H9 (cell line): ENCODE measurements around the gene SREBF1. TPM values are rescaled to one million over a fixed set of nuclear protein-coding genes. Genes with fewer than 3 reads are reported as not detected.

Source experiments
- DNase-seq: peaks from one replicate; pipeline ENCODE4 v3.0.0-alpha.2; 2017
- H2AFZ ChIP-seq: one replicate; pipeline ENCODE4 v1.6.1; 2013; ENCODE audit warnings: mild to moderate bottlenecking, low read length, control low read depth, moderate library complexity
- H2AK5ac ChIP-seq: 2 replicates; pipeline ENCODE4 v1.6.1; 2013; ENCODE audit warnings: low read length, control low read depth, mixed read lengths; ENCODE audit not compliant: insufficient read length
- H2BK120ac ChIP-seq: one replicate; pipeline ENCODE4 v1.6.1; 2013; ENCODE audit warnings: low read depth, mild to moderate bottlenecking, low read length, control low read depth, inconsistent platforms; ENCODE audit not compliant: poor library complexity, severe bottlenecking
- H2BK12ac ChIP-seq: 2 replicates; pipeline ENCODE4 v1.6.1; 2013; ENCODE audit warnings: low read length, control low read depth, mixed read lengths, low read depth; ENCODE audit not compliant: insufficient read length
- H2BK15ac ChIP-seq: 2 replicates; pipeline ENCODE4 v1.6.1; 2013; ENCODE audit warnings: low read depth, low read length, control low read depth
- H2BK20ac ChIP-seq: one replicate; pipeline ENCODE4 v1.6.1; 2013; ENCODE audit warnings: low read depth, mild to moderate bottlenecking, low read length, control low read depth, inconsistent platforms; ENCODE audit not compliant: poor library complexity, severe bottlenecking
- H2BK5ac ChIP-seq: 2 replicates; pipeline ENCODE4 v1.6.1; 2013; ENCODE audit warnings: low read length, control low read depth, mixed read lengths; ENCODE audit not compliant: insufficient read length
- H3K14ac ChIP-seq: 2 replicates; pipeline ENCODE4 v1.6.1; 2013; ENCODE audit warnings: low read length, control low read depth; ENCODE audit not compliant: insufficient read depth
- H3K18ac ChIP-seq: 2 replicates; pipeline ENCODE4 v1.6.1; 2013; ENCODE audit warnings: low read depth, mild to moderate bottlenecking, mixed read lengths, low read length, control low read depth; ENCODE audit not compliant: insufficient read length
- H3K23ac ChIP-seq: 2 replicates; pipeline ENCODE4 v1.6.1; 2013; ENCODE audit warnings: low read length, control low read depth, mixed read lengths, low read depth; ENCODE audit not compliant: insufficient read length
- H3K23me2 ChIP-seq: 2 replicates; pipeline ENCODE4 v1.6.1; 2013; ENCODE audit warnings: low read depth, mild to moderate bottlenecking, mixed read lengths, low read length, control low read depth; ENCODE audit not compliant: insufficient read length, poor library complexity, severe bottlenecking
- H3K27ac ChIP-seq: 2 replicates; pipeline ENCODE4 v1.5.1; 2013; ENCODE audit warnings: low read length, control low read depth, mixed read lengths, low read depth; ENCODE audit not compliant: insufficient read length
- H3K27me3 ChIP-seq: 2 replicates; pipeline ENCODE4 v1.6.1; 2013; ENCODE audit warnings: low read length, control low read depth, inconsistent platforms; ENCODE audit not compliant: insufficient read depth
- H3K4ac ChIP-seq: 2 replicates; pipeline ENCODE4 v1.6.1; 2013; ENCODE audit warnings: low read depth, mild to moderate bottlenecking, control low read depth, inconsistent platforms, low read length, moderate library complexity
- H3K4me1 ChIP-seq: 2 replicates; pipeline ENCODE4 v1.6.1; 2013; ENCODE audit warnings: low read length, control low read depth, inconsistent platforms; ENCODE audit not compliant: insufficient read depth
- H3K4me2 ChIP-seq: 2 replicates; pipeline ENCODE4 v1.6.1; 2013; ENCODE audit warnings: low read length, control low read depth, mixed read lengths; ENCODE audit not compliant: insufficient read length, insufficient read depth
- H3K56ac ChIP-seq: 2 replicates; pipeline ENCODE4 v1.6.1; 2013; ENCODE audit warnings: low read depth, mild to moderate bottlenecking, mixed read lengths, low read length, control low read depth; ENCODE audit not compliant: insufficient read length
- H3K79me1 ChIP-seq: 2 replicates; pipeline ENCODE4 v1.6.1; 2013; ENCODE audit warnings: low read depth, mild to moderate bottlenecking, moderate library complexity, low read length, control low read depth, inconsistent platforms; ENCODE audit not compliant: insufficient read depth, poor library complexity, severe bottlenecking
- H3K79me2 ChIP-seq: 2 replicates; pipeline ENCODE4 v1.6.1; 2013; ENCODE audit warnings: low read length, control low read depth, inconsistent platforms; ENCODE audit not compliant: insufficient read depth
- H3K9ac ChIP-seq: 2 replicates; pipeline ENCODE4 v1.6.1; 2013; ENCODE audit warnings: low read length, control low read depth, mixed read lengths; ENCODE audit not compliant: insufficient read length; ENCODE audit errors: extremely low read depth
- H3K9me3 ChIP-seq: one replicate; pipeline ENCODE4 v1.6.1; 2013; ENCODE audit warnings: low read depth, low read length, inconsistent platforms; ENCODE audit not compliant: control insufficient read depth
- H3T11ph ChIP-seq: one replicate; pipeline ENCODE4 v1.6.1; 2013; ENCODE audit warnings: mild to moderate bottlenecking, low read length, control low read depth, inconsistent platforms
- H4K20me1 ChIP-seq: one replicate; pipeline ENCODE4 v1.6.1; 2013; ENCODE audit not compliant: control insufficient read depth, insufficient read length, insufficient read depth
- H4K5ac ChIP-seq: 2 replicates; pipeline ENCODE4 v1.6.1; 2013; ENCODE audit warnings: low read depth, mild to moderate bottlenecking, mixed read lengths, low read length, control low read depth; ENCODE audit not compliant: insufficient read length
- H4K8ac ChIP-seq: replicated peaks from 2 replicates; pipeline ENCODE4 v1.6.1; 2013; ENCODE audit warnings: low read length, control low read depth, mixed read lengths, low read depth; ENCODE audit not compliant: insufficient read length
- H4K91ac ChIP-seq: 2 replicates; pipeline ENCODE4 v1.6.1; 2013; ENCODE audit warnings: low read depth, mild to moderate bottlenecking, moderate library complexity, mixed read lengths, low read length, control low read depth; ENCODE audit not compliant: insufficient read length
- H3K27ac Mint-ChIP-seq, 3 experiments: 2 replicates in 2 of 3; 3 replicates in 1 of 3; pipeline ENCODE4 v1.8.0; 2020 to 2021; ENCODE audit warnings: mixed read lengths in 3 of 3, mild to moderate bottlenecking in 1 of 3, moderate library complexity in 1 of 3
- H3K27me3 Mint-ChIP-seq: 2 replicates; pipeline ENCODE4 v1.8.0; 2021; ENCODE audit warnings: low read depth, mild to moderate bottlenecking, moderate library complexity, mixed read lengths
- H3K36me3 Mint-ChIP-seq, 3 experiments: 2 replicates in 2 of 3; 3 replicates in 1 of 3; pipeline ENCODE4 v1.8.0; 2020 to 2021; ENCODE audit warnings: low read depth in 3 of 3, mixed read lengths in 3 of 3; ENCODE audit not compliant: insufficient read depth in 1 of 3
- H3K4me1 Mint-ChIP-seq, 2 experiments: 2 replicates each; pipeline ENCODE4 v1.8.0; 2020; ENCODE audit warnings: mixed read lengths in 2 of 2
- H3K4me3 Mint-ChIP-seq, 2 experiments: 2 replicates in 1 of 2; 3 replicates in 1 of 2; pipeline ENCODE4 v1.8.0; 2020 to 2021; ENCODE audit warnings: mild to moderate bottlenecking in 2 of 2, mixed read lengths in 2 of 2, moderate library complexity in 1 of 2
- H3K9me3 Mint-ChIP-seq, 2 experiments: 2 replicates in 1 of 2; 3 replicates in 1 of 2; pipeline ENCODE4 v1.8.0; 2020; ENCODE audit warnings: mild to moderate bottlenecking in 2 of 2, mixed read lengths in 2 of 2, moderate library complexity in 1 of 2
- CTCF ChIP-seq: fragments of 200-600 bp; sonication (generic); conservative IDR thresholded peaks from 3 replicates; pipeline ENCODE4 v1.8.0; 2021; ENCODE audit warnings: antibody characterized with exemption, mild to moderate bottlenecking
- WGBS: extraction: QIAGEN DNeasy Blood & Tissue Kit; methylation state at CpG from one replicate; pipeline ENCODE4 v1.1.7; 2013; ENCODE audit warnings: missing lambda C conversion rate, low lambda C conversion rate, mixed read lengths; ENCODE audit not compliant: insufficient read length; ENCODE audit errors: extremely low coverage; 5-methylcytosine and 5-hydroxymethylcytosine counted together
- total RNA-seq: library from RNA; stranded (reverse); gene quantifications from 2 replicates; pipeline ENCODE4 v1.2.1, GENCODE V29; 2021

The SREBF1 gene
- total RNA-seq, 1 experiment from 2014 or later = 81.9 TPM

GRCh38 chr17:17883801-17884200, 47.0 kb upstream of the SREBF1 start:
- Histone ChIP-seq H3T11ph (no peak overlapping the region), H2BK5ac (no peak overlapping the region), H3K4me1 (peaks cover 12% of the 10 kb centered on the region; the same call in 1 of the 2 replicates), H3K79me1 (no peaks in the 10 kb centered on the region), H3K23me2 (no peaks in the 10 kb centered on the region), H2BK20ac (no peak overlapping the region), H2BK12ac (no peak overlapping the region), H2BK15ac (no peak overlapping the region), H4K91ac (no peak overlapping the region), H3K79me2 (no peaks in the 10 kb centered on the region), H4K20me1 (no peaks in the 10 kb centered on the region), H3K9me3 (no peaks in the 10 kb centered on the region), H2AFZ (no peak overlapping the region), H2AK5ac (no peak overlapping the region), H4K8ac (no peak overlapping the region), H3K23ac (no peak overlapping the region), H3K56ac (no peak overlapping the region), H3K4me2 (no peak overlapping the region), H2BK120ac (no peak overlapping the region), H3K9ac (no peak overlapping the region), H4K5ac (no peak overlapping the region), H3K4ac (no peak overlapping the region), H3K18ac (no peak overlapping the region), H3K27me3 (no peaks in the 10 kb centered on the region), H3K14ac (no peak overlapping the region), H3K27ac (no peak overlapping the region)
- peaks cover 43 to 46% of the 10 kb centered on the region in 2 experiments for H3K4me1 Mint-ChIP-seq
- TF ChIP-seq CTCF = no peak
- peaks cover 8% of the 10 kb centered on the region for H3K27me3 Mint-ChIP-seq
- H3K27ac Mint-ChIP-seq = no peak overlapping the region
- no CpG with 5 or more reads among the region's 3 CpGs for WGBS
- H3K9me3 Mint-ChIP-seq = no peaks in the 10 kb centered on the region; a peak in 1 of 5 replicates
- no peaks in the 10 kb centered on the region for H3K36me3 Mint-ChIP-seq
- DNase-seq = no peak
- no peak overlapping the region for H3K4me3 Mint-ChIP-seq
